Measurements from ENCODE around the gene ESYT2. TPM values are rescaled to one million over a fixed set of nuclear protein-coding genes. Genes with fewer than 3 reads are reported as not detected.

Gene ESYT2
- total and polyA plus RNA-seq, 9 of the 15 experiments (the other 6 are each of a cell fraction or from before 2014, with no cell fraction given) = 5.8 to 86.9 (median 64.7) TPM

- TF ChIP-seq ID3 (CRISPR knock-in tag; IDR thresholded peaks at IDR 0.05) = no peak
- peak; percentile 46; the same call in 1 of the 2 replicates for TF ChIP-seq ID3 (tag; IDR thresholded peaks at IDR 0.05)
- TF ChIP-seq BCOR (IDR thresholded peaks at IDR 0.05) = 0 out of 2 replicates have a peak, but pooled peaks have one; percentile 49
- TF ChIP-seq KHSRP (IDR thresholded peaks at IDR 0.05) = 0 out of 2 replicates have a peak, but pooled peaks have one; percentile 38
- no peak for TF ChIP-seq YY1 (IDR thresholded peaks at IDR 0.05; ENCODE audit: borderline replicate concordance in 1 of 3, control insufficient read depth in 1 of 3, extremely low read depth in 1 of 3, insufficient read depth in 3 of 3, insufficient read length in 1 of 3, insufficient replicate concordance in 2 of 3, low read depth in 1 of 3, low read length in 2 of 3)
- no peak; the same call in 1 of the 2 replicates for TF ChIP-seq ZNF766 (CRISPR knock-in tag; conservative IDR thresholded peaks at IDR 0.05)
- peak; percentile 72 for TF ChIP-seq MTA3 (IDR thresholded peaks at IDR 0.05; ENCODE audit: borderline replicate concordance)
- peak; percentile 21; the same call in 1 of the 2 replicates for TF ChIP-seq NCOA6 (IDR thresholded peaks at IDR 0.05)
- 0 out of 2 replicates have a peak, but pooled peaks have one; percentile 24 for TF ChIP-seq MEF2A (IDR thresholded peaks at IDR 0.05; ENCODE audit: control insufficient read depth, low read depth, low read length)
- TF ChIP-seq ZNF707 (CRISPR knock-in tag; conservative IDR thresholded peaks at IDR 0.05) = no peak
- no peak for TF ChIP-seq ZZZ3 (IDR thresholded peaks at IDR 0.05)
- no peak for TF ChIP-seq SAFB2 (IDR thresholded peaks at IDR 0.05; ENCODE audit: borderline replicate concordance, low read depth, low read length, severe bottlenecking)
- no peak for TF ChIP-seq RREB1 (CRISPR knock-in tag; IDR thresholded peaks at IDR 0.05)
- no peak for TF ChIP-seq MTF1 (CRISPR knock-in tag; IDR thresholded peaks at IDR 0.05; ENCODE audit: borderline replicate concordance)
- TF ChIP-seq ZNF507 (tag; conservative IDR thresholded peaks at IDR 0.05) = no peak
- 0 out of 2 replicates have a peak, but pooled peaks have one; percentile 6 for TF ChIP-seq RBFOX2 (IDR thresholded peaks at IDR 0.05; ENCODE audit: low read depth, low read length)
- TF ChIP-seq RBM22 (IDR thresholded peaks at IDR 0.05; ENCODE audit: low read depth, low read length, poor library complexity, severe bottlenecking) = no peak
- TF ChIP-seq CBFA2T2 (conservative IDR thresholded peaks at IDR 0.05) = peak; percentile 96
- no peak for TF ChIP-seq E2F5 (CRISPR knock-in tag; IDR thresholded peaks at IDR 0.05)
- no peak for TF ChIP-seq ZNF785 (CRISPR knock-in tag; IDR thresholded peaks at IDR 0.05)
- TF ChIP-seq ZNF23 (CRISPR knock-in tag; IDR thresholded peaks at IDR 0.05) = 0 out of 2 replicates have a peak, but pooled peaks have one; percentile 29
Measured at GRCh38 chr7:158861004-158861787, 31.9 kb upstream of the ESYT2 start (continued).

Data from K562 (cell line).